ENCODE results near the gene ZNF136. TPM values are rescaled to one million over a fixed set of nuclear protein-coding genes. Genes with fewer than 3 reads are reported as not detected.

ZNF136 gene
- total RNA-seq, 1 donor from 2014 or later: 17.8 TPM

GRCh38 chr19:12166626-12167025 lies 3.7 kb downstream of the ZNF136 start:
- no peak overlapping the region for H3K4me2 ChIP-seq
- peaks cover 5% of the 10 kb centered on the region for H3K4me1 ChIP-seq
- no peak for DNase-seq (ENCODE audit: low spot score)
- H3K9me3 ChIP-seq (ENCODE audit: low read depth): no peaks in the 10 kb centered on the region
- peaks cover 67% of the 10 kb centered on the region for H3K79me2 ChIP-seq (ENCODE audit: low read depth)
- H3K36me3 ChIP-seq: no peaks in the 10 kb centered on the region
- no peak overlapping the region for H3K9ac ChIP-seq
- no peak overlapping the region for H3K27ac ChIP-seq
- H4K20me1 ChIP-seq (ENCODE audit: low read depth): peaks cover 8% of the 10 kb centered on the region
- Mint-ChIP-seq H3K9me3 (peaks cover 57% of the 10 kb centered on the region), H3K27ac (no peak overlapping the region), H3K36me3 (peaks cover 53% of the 10 kb centered on the region), H3K4me1 (peaks cover 11% of the 10 kb centered on the region), H3K27me3 (ENCODE audit: insufficient read depth, low read depth) (peaks cover 3% of the 10 kb centered on the region), H3K4me3 (no peak overlapping the region)
- no peak overlapping the region for H2AFZ ChIP-seq (replicated peaks)
- no peak overlapping the region for H3K4me3 ChIP-seq
- TF ChIP-seq EZH2 (IDR thresholded peaks at IDR 0.05) (no peak), CTCF (IDR thresholded peaks at IDR 0.05) (no peak), EZH2phosphoT487 (IDR thresholded peaks at IDR 0.05) (no peak)
- peaks cover 5% of the 10 kb centered on the region for H3F3A ChIP-seq (ENCODE audit: low read depth)
- H3K27me3 ChIP-seq: no peaks in the 10 kb centered on the region

GRCh38 chr19:12180377-12180776 lies 17.5 kb downstream of the ZNF136 start:
- Histone ChIP-seq H3K27me3 (no peaks in the 10 kb centered on the region), H3K36me3 (no peaks in the 10 kb centered on the region), H3K9me3 (ENCODE audit: low read depth) (peaks cover 6% of the 10 kb centered on the region), H3K4me2 (no peak overlapping the region), H2AFZ (replicated peaks) (no peak overlapping the region), H4K20me1 (ENCODE audit: low read depth) (no peaks in the 10 kb centered on the region), H3K79me2 (ENCODE audit: low read depth) (peaks cover 84% of the 10 kb centered on the region), H3K4me1 (no peaks in the 10 kb centered on the region), H3K9ac (no peak overlapping the region), H3K4me3 (no peak overlapping the region), H3F3A (ENCODE audit: low read depth) (no peaks in the 10 kb centered on the region), H3K27ac (no peak overlapping the region)
- peaks cover 66% of the 10 kb centered on the region for H3K36me3 Mint-ChIP-seq
- no peak overlapping the region for H3K27ac Mint-ChIP-seq
- no peaks in the 10 kb centered on the region for H3K27me3 Mint-ChIP-seq (ENCODE audit: insufficient read depth, low read depth)
- no peak for DNase-seq (ENCODE audit: low spot score)
- TF ChIP-seq CTCF (IDR thresholded peaks at IDR 0.05) (no peak), EZH2phosphoT487 (IDR thresholded peaks at IDR 0.05) (no peak), EZH2 (IDR thresholded peaks at IDR 0.05) (no peak)
- no peaks in the 10 kb centered on the region for H3K4me1 Mint-ChIP-seq
- no peak overlapping the region for H3K4me3 Mint-ChIP-seq
- H3K9me3 Mint-ChIP-seq: peaks cover 82% of the 10 kb centered on the region

GRCh38 chr19:12187625-12188024 lies 24.7 kb downstream of the ZNF136 start:
- peaks cover 46% of the 10 kb centered on the region for H3K9me3 ChIP-seq (ENCODE audit: low read depth)

More at GRCh38 chr19:12187625-12188024, 24.7 kb downstream of the ZNF136 start:
- no peak overlapping the region for H3K9ac ChIP-seq
- H3K79me2 ChIP-seq (ENCODE audit: low read depth): peaks cover 15% of the 10 kb centered on the region
- no peaks in the 10 kb centered on the region for H3K27me3 ChIP-seq
- Mint-ChIP-seq H3K9me3 (peaks cover 87% of the 10 kb centered on the region), H3K27me3 (ENCODE audit: insufficient read depth, low read depth) (peaks cover 3% of the 10 kb centered on the region), H3K36me3 (peaks cover 76% of the 10 kb centered on the region), H3K4me1 (no peaks in the 10 kb centered on the region), H3K27ac (no peak overlapping the region), H3K4me3 (no peak overlapping the region)
- no peak overlapping the region for H2AFZ ChIP-seq (replicated peaks)
- peaks cover 57% of the 10 kb centered on the region for H3K36me3 ChIP-seq
- H3K4me1 ChIP-seq: no peaks in the 10 kb centered on the region
- no peaks in the 10 kb centered on the region for H4K20me1 ChIP-seq (ENCODE audit: low read depth)
- no peak for DNase-seq (ENCODE audit: low spot score)
- no peak for TF ChIP-seq CTCF (IDR thresholded peaks at IDR 0.05)
- TF ChIP-seq EZH2 (IDR thresholded peaks at IDR 0.05): no peak
- no peak overlapping the region for H3K4me3 ChIP-seq
- no peaks in the 10 kb centered on the region for H3F3A ChIP-seq (ENCODE audit: low read depth)
- H3K27ac ChIP-seq: no peak overlapping the region
- H3K4me2 ChIP-seq: no peak overlapping the region
